ENCODE measurements around the gene DDAH1.

- no peak for TF ChIP-seq POLR2AphosphoS5 (IDR thresholded peaks at IDR 0.05; ENCODE audit: low read depth, low read length)
- no peak for TF ChIP-seq POLR2A (IDR thresholded peaks at IDR 0.05; ENCODE audit: low read depth, low read length)
- no peak for TF ChIP-seq TAF1 (IDR thresholded peaks at IDR 0.05; ENCODE audit: low read depth, low read length)
- no peak for TF ChIP-seq SPI1 (IDR thresholded peaks at IDR 0.05; ENCODE audit: low read depth, low read length)
- TF ChIP-seq PAX5 (IDR thresholded peaks at IDR 0.05; ENCODE audit: insufficient read depth, low read length, severe bottlenecking): no peak
These were observed 20.6 kb upstream of the DDAH1 start for GRCh38 chr1:85485516-85485915.

Data from GM12891 (cell line).